Left forelimb (tissue), 1 donor: Measurements from ENCODE around the gene SDHC.

ENCODE experiments used
- DNase-seq: peaks from one replicate; pipeline ENCODE4 v3.0.0-alpha.2; 2018; ENCODE audit warnings: low spot score

Gene SDHC, protein sequence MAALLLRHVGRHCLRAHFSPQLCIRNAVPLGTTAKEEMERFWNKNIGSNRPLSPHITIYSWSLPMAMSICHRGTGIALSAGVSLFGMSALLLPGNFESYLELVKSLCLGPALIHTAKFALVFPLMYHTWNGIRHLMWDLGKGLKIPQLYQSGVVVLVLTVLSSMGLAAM

DNA sequence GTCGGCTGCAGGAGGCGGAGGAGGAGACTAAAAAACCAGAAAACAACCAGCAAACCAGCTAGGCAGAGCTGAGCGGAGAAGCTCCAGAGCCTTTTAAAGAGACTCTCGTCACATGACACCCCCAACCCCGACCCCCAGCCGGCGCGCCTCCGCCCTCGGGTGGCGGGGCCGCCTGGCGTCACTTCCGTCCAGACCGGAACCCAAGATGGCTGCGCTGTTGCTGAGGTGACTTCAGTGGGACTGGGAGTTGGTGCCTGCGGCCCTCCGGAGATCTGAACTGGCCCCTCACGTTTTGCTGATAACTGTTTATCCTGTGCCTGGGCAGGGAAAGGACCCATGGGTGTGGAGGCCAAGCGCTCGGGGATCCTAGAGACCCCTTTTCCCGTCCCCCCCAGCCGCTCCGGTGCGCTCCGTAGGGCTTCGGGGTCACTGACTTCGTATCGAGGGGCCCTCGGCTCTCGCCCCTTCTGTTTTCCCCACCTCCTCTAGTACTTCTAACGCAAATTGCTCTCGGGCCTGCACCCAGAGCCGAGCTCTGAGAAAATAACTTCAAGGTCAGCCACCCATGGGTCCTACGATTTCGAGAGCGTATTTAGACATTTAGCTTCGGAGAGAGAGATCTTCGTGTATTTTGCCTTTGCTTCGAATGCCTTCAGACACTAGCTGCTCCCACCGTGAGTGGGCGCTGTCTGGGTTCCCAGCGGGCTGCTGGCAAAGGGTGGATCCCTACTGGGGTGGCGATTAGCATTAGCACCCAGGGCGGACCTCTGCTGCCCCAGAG, at the start of gene SDHC:
SDHC (plus strand) TSS at position 181 of the 781 bp plus-strand sequence; CDS start at position 206, 25 bp downstream.
- peak; percentile 94 for DNase-seq

DNA sequence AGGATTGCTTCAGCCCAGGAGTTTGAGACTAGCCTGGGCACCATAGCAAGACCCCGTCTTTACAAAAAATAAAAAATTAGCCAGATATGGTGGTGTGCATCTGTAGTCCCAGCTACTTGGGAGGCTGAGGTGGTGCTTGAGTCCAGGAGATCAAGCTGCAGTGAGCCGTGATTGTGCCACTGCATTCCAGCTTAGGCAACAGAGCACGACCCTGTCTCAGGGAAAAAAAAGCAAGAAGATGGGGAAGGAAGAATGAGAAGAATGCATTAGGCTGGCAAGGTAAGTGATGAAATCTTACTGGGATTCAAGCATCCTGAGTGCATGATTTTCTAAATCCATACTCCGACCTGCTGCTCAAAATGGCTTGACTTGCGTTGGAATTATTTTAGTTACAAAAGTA, 48.9 kb upstream of the SDHC start:
- no peak for DNase-seq

DNA sequence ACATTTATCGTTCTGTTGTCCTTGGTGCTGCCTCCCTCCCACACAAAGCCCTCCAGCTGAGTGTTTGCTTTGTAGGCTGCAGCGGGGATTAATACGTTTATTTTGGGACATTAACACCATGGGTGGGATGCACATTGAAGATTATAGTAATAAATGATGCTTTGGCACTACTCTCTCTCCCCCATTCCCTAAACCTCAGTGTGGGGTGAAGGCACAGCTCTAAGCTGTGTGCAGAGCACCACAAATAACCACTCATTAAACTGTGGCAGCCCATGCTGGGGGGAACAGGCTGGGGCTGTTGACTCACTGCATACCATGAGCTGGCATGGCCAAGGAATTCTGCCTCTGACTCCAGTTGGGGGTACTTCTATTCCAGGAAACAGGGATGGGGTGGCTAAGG, 48.0 kb upstream of the SDHC start:
- DNase-seq = no peak

DNA sequence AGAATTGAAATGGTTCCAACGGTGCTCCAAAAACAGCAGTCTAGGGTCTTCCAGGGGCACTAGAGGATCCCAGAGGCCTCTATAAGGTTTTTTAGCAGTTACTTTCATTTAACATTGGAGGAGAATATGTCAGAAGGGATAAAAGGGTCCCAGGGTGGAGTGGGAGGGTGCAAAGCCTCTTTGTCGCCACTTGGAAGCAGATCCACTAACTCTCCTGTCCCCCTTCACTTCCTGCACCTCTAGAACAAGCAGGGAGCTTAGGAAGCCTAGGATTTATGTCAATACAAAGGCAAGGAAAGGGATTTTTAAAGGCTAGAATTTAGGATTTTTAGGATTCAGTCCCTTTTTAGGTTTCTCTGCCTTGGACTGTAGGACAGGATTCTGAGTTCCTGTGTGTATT, 47.3 kb upstream of the SDHC start:
- DNase-seq = no peak

DNA sequence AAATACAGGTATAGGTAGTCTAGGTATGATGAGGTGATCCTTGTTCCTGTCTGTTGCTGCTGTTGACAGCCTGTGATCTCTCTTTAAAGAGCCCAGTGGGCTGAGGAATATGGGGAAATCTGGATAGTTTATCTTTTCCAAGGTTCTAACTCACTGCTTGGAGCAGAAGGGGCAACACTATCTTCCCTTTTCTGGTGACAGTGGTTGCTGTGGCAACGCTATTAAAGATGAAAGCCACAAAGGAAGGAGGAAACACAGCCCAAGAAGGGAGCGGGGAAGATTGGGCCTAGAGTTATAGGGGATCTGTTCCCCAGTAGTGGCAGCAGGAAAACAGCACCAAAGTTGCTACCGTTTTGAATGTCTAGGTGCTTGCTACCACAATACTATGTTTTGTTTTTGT, 46.9 kb upstream of the SDHC start:
- DNase-seq = no peak

DNA sequence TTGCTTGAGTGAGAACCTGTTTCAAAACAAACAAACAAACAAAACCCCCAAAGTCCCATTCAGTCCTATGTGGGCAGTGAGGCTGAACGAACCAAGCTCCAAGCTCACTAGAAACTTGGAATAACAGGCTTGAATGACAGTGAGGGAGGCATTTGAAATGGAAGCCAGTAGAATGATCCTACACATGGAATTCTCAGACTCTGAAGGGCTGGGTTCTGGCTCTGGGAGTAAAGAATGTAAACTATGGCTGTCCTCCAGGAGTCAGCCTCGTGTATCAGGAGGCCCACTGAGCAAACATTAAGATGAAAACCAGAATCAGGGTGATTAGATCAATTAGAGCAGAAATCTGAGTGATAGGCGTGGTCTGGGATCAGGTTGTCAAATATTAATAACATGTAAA, 40.8 kb upstream of the SDHC start:
- no peak for DNase-seq

DNA sequence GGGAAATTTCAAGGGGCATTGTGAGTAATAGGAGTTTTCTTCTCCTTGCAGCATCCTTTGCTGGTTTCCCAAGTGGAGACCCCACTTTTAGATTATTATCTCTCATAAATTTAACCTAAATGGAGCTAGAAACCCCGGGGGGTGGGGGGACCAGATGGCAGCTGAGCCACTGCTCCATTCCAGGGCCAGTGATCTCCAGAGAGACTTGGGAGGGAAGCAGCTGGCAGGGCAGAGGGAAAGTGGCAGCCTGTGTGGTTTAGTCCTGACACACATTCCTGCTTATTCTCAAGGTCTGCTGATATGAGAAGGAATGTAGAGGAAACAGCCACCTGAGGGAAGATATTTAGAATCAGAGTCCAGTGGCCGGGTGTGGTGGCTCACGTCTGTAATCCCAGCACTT, 39.3 kb upstream of the SDHC start:
- no peak for DNase-seq

DNA sequence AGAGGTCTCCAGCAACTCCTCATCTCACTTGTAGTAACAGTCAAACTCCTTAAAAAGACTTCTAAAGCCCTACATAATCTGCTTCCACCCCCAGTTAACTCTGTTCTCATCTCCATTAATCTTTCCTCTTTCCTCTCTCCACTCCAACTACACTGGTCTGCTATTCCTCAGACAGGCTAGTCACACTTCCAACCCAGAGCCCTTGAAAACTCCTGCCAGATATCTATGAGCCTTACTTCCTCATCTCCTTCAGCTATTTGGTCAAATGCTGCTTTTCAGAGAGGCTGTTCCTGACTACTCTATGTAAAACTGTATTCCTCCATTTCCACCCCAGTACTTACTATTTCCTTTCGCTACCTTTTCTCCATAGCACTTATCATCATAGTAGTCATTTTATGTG, 31.2 kb upstream of the SDHC start:
- DNase-seq = no peak

DNA sequence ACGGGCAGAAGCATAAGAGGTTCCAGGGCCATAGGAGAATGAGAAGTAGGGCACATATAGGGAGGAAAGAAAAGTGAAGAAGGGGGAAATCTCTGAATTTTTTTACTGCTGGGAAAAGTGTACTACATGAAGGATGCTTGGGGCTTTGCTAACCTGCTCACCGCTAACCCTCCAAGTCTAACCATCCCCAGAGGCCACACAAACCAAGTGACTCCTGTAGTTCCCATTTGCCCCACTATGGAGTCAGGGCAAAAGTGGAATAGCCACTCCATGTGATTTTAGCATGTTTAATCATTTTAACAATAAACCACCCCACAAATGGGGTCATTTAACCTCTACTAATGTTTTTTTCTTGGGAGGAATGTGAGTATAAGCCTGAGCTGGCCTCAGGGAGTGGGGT, 29.1 kb upstream of the SDHC start:
- no peak for DNase-seq

DNA sequence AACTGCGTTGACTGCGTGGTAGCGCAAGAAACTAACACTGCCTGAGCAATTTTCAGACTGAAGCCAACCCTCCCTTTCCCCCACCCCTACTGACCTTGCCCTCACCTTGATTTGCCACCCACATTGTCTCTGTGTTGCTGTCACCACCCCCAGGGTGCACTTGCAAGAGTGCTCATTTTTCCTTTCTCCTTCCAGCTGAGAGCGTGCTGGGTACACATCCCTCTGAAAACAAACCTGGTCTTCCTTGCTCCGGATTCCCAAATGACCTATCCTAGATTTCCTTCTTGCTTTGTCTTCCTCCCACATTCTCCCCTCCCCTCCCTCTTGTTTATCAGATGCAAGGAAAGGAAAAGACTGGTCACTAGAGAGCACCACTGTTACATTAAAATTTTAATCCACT, 28.7 kb upstream of the SDHC start:
- DNase-seq = no peak

DNA sequence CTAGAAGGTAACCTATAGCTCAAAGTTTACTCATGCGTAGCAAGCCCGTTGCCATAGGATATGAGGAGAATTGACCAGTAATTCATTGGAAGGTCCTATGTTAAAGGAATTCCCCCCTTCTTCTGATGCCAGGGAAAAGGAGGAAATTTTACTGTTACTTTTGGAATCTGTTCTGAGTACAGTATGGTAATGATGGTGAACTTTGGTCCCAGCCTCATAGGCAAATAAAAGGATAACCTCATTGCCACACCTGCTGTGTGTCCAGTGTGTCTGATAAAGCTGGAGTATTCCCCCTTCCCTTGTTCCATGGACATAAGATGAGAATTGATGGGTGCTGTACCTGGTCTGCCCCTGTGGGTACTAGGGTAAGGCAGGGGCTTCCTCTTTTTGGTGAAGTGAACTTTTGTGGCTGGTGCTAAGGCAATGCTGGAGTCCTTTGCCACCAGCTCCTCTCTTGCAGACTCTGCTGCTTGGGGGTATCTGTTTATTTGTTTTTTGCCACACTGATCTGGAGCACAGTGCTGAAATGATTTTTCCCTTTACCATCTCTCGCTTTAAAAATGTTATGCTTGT, 26.6 kb upstream of the SDHC start:
- DNase-seq = no peak

DNA sequence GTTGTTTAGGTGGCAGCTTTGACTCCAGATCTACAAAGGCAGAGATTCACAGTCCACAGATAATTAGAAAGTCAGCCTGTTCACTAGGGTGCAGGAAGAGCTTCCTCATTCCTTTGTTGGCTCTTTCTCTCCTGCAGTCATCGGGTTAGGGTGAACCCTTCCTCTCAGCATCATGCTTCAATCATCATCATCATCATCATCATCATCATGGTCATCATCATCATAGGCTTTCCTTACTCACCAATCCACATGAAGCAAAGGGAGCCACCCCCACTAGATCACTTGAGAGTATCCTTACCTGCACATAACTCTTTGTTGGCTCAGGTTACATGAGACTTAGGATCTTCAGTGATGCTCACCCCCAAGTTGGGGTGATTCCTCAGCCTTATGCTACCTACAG, 23.4 kb upstream of the SDHC start:
- DNase-seq = no peak

DNA sequence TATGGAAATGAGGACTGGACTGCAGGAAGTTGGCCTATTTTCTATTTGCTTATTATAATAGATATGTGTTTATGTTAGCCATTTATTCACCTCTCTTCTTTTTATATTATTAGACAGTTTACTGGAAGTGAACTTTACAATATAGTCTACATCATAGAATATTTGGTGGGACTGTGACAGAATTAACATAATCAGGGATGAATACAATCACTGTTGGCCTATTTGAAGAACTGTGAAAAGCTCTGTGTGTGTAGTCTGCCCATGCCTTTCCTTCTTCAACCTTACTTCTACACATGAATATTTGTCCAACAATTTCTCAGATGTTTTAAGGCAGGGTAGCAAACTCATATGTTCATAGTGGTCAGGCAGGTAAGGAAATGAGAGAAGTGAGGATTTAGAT, 16.8 kb upstream of the SDHC start:
- DNase-seq = no peak

DNA sequence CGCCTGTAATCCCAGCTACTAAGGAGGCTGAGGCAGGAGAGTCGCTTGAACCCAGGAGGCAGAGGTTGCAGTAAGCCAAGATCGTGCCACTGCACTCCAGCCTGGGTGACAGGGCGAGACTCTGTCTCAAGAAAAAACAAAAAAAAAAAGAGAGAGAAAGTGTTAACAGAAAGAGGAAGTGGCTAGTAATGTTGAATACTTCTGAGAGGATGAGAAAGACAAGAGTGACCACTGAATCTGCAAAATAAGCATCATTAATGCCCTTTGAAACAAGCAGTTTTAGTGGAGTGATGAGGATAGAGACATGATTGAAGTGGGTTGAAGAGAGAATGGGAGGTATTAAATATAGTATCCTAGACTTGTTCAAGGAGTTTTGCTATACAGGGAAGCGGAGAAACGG, 16.1 kb upstream of the SDHC start:
- no peak for DNase-seq

DNA sequence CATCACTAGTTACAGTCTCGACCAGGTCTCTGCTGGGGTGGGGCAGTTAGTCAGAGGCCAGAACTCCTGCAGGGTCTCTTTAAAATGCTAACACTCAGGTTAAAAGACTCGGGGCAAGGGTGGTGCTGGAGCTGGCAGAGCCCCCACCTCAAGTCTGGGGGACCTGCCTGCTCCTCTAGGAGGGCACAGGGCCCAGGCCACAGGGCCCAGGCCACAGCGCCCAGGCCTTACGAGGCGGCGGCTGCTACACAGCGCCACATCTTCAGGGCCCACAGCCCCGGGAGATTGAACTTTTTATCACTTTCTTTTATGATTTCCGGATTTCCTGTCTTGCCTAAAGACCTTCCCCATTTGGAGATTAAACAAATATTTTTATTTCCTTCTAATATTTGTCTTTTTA, 14.8 kb upstream of the SDHC start:
- DNase-seq = no peak

DNA sequence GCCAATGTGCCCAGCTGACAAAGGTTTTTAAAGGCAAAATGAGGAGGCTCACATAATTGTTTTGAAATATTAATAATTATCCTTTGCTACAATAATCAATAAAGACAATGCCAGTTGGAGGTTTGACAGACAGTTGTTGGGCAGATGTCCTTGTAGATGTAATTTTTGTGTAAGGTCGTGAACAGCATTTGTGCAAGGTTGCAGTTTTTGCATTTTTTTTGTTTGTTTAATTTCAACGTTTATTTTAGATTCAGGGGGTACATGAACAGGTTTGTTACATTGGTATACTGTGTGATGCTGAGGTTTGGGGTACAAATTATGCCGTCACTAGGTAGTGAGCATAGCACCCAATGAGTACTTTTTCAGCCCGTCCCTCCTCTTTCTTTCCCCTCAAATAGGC, 13.7 kb upstream of the SDHC start:
- no peak for DNase-seq

DNA sequence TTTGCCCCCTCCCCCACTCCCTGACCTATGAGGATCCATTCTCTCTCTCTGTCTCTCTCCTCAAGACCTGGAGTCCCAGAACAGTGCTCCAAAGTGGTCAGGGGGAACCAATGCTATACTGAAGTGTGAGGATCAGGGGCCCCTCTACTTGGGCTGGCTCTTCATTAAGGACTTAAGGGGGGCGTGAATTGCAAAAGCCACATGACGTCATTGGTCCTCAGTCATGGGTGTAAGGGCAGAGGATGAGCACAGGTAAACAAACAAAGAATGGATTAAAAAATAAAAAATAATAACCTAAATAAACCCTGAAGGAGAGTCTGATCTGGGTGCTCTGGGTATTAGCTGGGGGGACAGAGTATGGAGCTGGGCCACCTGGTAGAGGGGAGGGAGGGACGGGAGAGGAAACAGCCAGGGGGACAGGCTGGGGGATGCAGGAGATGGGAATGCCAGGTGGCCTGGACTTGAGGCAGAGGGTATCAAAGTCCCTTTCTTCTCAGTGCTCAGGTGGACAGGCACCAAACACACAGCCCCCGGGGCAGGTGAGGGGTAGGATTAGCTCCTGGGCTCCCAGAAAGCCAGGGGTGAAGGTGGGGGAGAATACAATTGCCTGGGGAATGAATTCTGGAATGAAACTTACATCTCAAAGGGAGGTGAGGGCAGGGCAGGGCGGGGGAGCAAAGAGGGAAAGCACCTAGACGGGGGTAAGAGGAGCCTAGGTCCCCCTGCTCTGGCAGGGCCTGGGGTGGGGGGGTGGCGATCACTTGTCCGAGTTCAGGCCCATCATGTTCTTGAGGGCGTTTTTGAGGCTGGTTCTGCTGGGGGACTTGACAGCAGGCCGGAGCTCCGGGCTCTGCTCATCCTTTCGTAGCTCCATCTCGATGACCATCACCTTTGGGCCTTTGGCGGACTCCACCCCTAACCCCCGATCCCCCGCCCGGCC, 9.0 kb upstream of the SDHC start:
- no peak for DNase-seq

DNA sequence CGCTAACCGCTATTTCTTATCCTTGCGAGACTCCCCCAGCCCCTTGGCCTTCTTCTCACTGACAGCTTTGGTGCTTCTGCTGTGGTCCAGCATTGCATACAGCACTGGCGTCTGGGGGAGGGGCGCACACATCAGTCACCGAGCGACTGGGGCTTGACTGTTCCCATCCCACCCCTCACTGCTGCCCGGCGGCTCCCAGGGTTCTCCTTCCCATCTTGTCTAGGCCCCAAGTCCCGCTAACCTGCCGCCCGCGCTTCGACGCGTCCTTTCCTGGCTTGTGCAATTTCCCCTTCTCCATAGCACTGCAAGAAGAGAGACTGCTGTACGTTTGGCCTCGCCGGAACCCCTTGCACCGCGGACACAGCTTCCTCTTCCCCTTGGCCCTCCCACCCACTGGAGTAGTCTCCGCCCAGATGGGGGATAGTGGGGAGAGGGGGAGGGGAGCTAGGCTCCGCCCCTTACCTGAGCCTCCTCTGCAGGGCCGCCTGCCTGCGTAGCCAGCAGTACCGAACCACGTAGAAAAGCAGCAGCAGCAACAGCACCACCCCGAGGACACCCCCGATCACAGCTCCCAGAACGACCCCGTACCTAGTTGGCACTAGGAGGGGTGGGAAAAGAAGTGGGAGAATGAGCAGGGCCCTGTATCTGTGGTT, 8.2 kb upstream of the SDHC start:
- peak; percentile 80 for DNase-seq

DNA sequence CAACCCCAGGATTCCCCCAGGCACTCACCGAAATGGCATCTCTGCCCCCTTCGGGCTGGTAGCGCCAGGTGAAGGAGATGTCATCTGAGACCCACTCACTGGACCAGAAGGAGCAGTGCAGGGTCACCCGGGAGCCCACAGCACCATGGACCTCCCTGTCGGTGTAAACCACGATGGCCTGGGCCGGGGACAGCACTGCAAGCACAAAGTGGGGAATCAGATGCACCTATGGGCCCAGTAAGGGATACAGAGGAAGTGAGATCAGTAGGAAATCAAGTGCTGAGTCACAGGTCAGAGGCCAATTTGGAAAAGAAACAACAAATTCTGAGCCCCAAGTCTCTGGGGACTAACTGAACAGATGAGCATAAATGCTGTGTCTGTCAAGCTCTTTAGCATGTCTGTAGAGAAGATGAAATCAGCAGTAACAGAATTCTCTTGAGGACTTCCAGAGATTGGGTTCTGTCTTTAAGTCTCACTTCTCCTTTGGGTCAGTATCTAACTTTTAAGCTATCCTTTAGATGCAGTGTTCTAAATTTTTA, 6.9 kb upstream of the SDHC start:
- no peak for DNase-seq

DNA sequence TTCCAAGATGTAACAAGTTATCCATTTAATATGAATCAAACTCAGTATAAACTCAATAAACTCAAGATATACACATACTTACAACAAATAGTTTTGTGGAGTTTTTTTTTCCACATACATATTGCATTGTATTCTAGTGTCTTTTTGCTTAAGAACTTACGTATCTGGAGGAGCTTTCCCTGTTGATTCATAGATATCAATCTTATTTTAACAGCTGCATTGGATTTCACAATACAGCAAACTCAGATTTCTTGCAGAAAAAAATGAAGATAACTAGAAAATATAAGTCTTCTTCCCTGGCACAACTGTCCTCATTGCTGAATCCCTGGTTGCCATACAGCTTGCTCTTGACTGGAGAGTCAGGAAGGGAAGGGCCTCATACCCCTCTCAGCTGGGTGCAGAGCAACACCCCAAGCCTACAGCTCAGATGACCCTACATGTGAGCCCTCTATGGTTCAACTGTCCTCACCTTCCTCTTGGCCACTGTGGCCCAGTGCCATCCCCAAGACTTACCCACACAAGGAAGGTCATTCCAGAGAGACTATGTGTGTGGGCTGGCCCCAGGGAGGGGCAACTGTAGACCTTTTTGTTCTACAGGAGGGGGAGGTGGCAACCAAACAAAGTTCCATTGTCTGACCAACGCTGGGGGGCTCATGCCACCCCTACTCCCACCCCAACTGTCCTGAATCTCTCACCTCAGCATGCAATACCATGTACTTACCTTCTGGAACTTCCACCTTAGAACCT, 6.1 kb upstream of the SDHC start:
- DNase-seq = no peak

DNA sequence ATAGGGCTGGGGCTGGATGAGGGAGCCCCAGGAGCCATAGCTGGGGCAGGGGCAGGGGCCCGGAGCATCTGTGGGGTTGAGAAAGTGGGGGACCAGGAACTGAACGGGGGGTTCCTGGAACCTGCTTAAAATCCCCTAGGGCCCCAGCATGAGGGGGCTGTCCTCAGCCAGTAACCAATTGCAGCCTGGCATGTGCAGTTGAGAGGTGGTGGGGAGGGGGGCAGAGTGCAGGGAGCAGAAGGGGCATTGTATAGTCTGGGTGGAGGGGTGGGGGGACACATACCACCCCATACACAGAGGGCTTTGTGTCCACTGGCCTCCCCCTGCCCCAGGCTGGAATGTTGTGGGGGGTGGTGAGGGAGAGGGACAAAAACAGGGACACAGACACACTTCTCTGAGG, 4.3 kb upstream of the SDHC start, which contains the start of gene MPZ:
MPZ (minus strand) TSS at position 101 of the 400 bp plus-strand sequence; CDS start at position 38, 63 bp downstream.
- DNase-seq = no peak
